HepG2 (cell line): ENCODE data around the gene SYCE3. TPM values are rescaled to one million over a fixed set of nuclear protein-coding genes. Genes with fewer than 3 reads are reported as not detected.

Experiments used
- ATAC-seq: fragments of 200-7000 bp; cut with Tn5 transposase; 3 replicates; pipeline ENCODE4 v1.9.1; 2020; ENCODE audit warnings: mild to moderate bottlenecking, moderate library complexity
- BruUV-seq: library from RNA; stranded (reverse); fragments of 400-500 nt; replicated peaks from 2 replicates; lab custom pipeline; 2021; lab: Mats Ljungman, UMichigan
- CTCF ChIA-PET: fragments of 300-600 bp; formaldehyde crosslinking; extraction: SDS; loops from one replicate; lab custom pipeline; 2021; ENCODE audit warnings: low total read pairs, inconsistent platforms, low intra/inter-chr PET ratio; lab: Yijun Ruan, JAX
- POLR2A ChIA-PET: fragments of 350-600 bp; sonication (Branson Sonifier 250); formaldehyde crosslinking; loops from one replicate; lab custom pipeline; 2020; ENCODE audit warnings: antibody characterized with exemption, inconsistent platforms; lab: Yijun Ruan, JAX
- DNase-seq: peaks from one replicate; pipeline ENCODE4 v3.0.0-alpha.2; 2015; ENCODE audit warnings: low spot score
- FAIRE-seq: peaks from 3 replicates; lab custom pipeline; 2011; peaks lifted over from hg19 to GRCh38; lab: Jason Lieb, UNC
- H2AFZ ChIP-seq: one replicate; pipeline ENCODE4 v1.6.1; 2011; ENCODE audit warnings: low read length, inconsistent platforms
- H3K27ac ChIP-seq: fragments of 300-600 bp; 3 replicates; pipeline ENCODE4 v1.8.0; 2011; ENCODE audit warnings: mixed run types, mild to moderate bottlenecking, mixed read lengths, low read length, inconsistent platforms; ENCODE audit not compliant: insufficient read depth; ENCODE audit errors: extremely low read length
- H3K27me3 ChIP-seq, 2 experiments: fragments of 200-600 bp in 1 of 2; 2 replicates in 1 of 2; 3 replicates in 1 of 2; pipeline versions ENCODE4 v1.6.0 to v1.8.0; 2011; ENCODE audit warnings: low read length in 2 of 2, mild to moderate bottlenecking in 2 of 2, moderate library complexity in 2 of 2, inconsistent platforms in 1 of 2; ENCODE audit not compliant: insufficient read depth in 2 of 2, control insufficient read depth in 1 of 2
- H3K36me3 ChIP-seq, 2 experiments: fragments of 200-600 bp in 1 of 2; replicated peaks in 1 of 2; 2 replicates in 1 of 2; 3 replicates in 1 of 2; pipeline versions ENCODE4 v1.5.1 to v1.8.0; 2011; ENCODE audit warnings: low read length in 2 of 2, inconsistent platforms in 1 of 2; ENCODE audit not compliant: insufficient read depth in 2 of 2, control insufficient read depth in 1 of 2
- H3K4me1 ChIP-seq: 2 replicates; pipeline ENCODE4 v1.5.1; 2012; ENCODE audit warnings: low read length, inconsistent platforms; ENCODE audit not compliant: insufficient read depth
- H3K4me2 ChIP-seq: 2 replicates; pipeline ENCODE4 v1.6.0; 2011; ENCODE audit warnings: low read depth, low read length, inconsistent platforms
- H3K4me3 ChIP-seq, 3 experiments: fragments of 200-600 bp in 1 of 3; sonication (generic), shearing (Covaris generic) in 1 of 3; replicated peaks in 1 of 3; 2 replicates each; pipeline ENCODE4 v1.5.1; 2011 to 2016; ENCODE audit warnings: low read length in 3 of 3, inconsistent platforms in 2 of 3, low read depth in 2 of 3, mild to moderate bottlenecking in 2 of 3, control low read depth in 1 of 3, mixed read lengths in 1 of 3; ENCODE audit not compliant: insufficient read depth in 1 of 3
- H3K79me2 ChIP-seq: one replicate; pipeline ENCODE4 v1.6.1; 2011; ENCODE audit warnings: low read length, inconsistent platforms; ENCODE audit not compliant: insufficient read depth
- H3K9ac ChIP-seq: 2 replicates; pipeline ENCODE4 v1.6.0; 2011; ENCODE audit warnings: mild to moderate bottlenecking, low read depth, low read length, inconsistent platforms; ENCODE audit not compliant: insufficient read depth
- H3K9me3 ChIP-seq: 2 replicates; pipeline ENCODE4 v1.5.1; 2012; ENCODE audit warnings: mild to moderate bottlenecking, low read length
- H4K20me1 ChIP-seq: 2 replicates; pipeline ENCODE4 v1.6.0; 2011; ENCODE audit warnings: inconsistent platforms, mild to moderate bottlenecking, low read length, moderate library complexity; ENCODE audit not compliant: insufficient read depth
- FLYWCH1 ChIP-seq: sonication (generic); formaldehyde crosslinking; IDR thresholded peaks from 2 replicates; pipeline ENCODE4 v1.8.1; 2023; ENCODE audit warnings: mild to moderate bottlenecking, missing genetic modification reagents
- GZF1 ChIP-seq: sonication (generic); formaldehyde crosslinking; IDR thresholded peaks from 2 replicates; pipeline ENCODE4 v1.5.1; 2020; ENCODE audit warnings: mild to moderate bottlenecking, missing genetic modification reagents
- SOX6 ChIP-seq, 2 experiments: fragments of 450-650 bp in 1 of 2; sonication (generic) in 1 of 2; formaldehyde crosslinking in 1 of 2; IDR thresholded peaks; 2 replicates each; pipeline versions ENCODE4 v1.4.0 to v1.6.1; 2017 to 2020; ENCODE audit warnings: antibody characterized with exemption in 1 of 2, mild to moderate bottlenecking in 1 of 2, missing genetic modification reagents in 1 of 2
- ZNF616 ChIP-seq: sonication (generic); formaldehyde crosslinking; IDR thresholded peaks from 2 replicates; pipeline ENCODE4 v1.5.0; 2020; ENCODE audit warnings: low read depth, mild to moderate bottlenecking, missing genetic modification reagents
- WGBS: methylation state at CpG from one replicate; pipeline ENCODE4 v1.1.6; 2017; ENCODE audit warnings: low lambda C conversion rate; 5-methylcytosine and 5-hydroxymethylcytosine counted together
- in situ Hi-C: cut with HindIII; loops from 2 replicates; pipeline ENCODE4 v1.10.0; 2017; ENCODE audit warnings: low pct_unique_long_range_greater_than_20kb; ENCODE audit not compliant: extremely low pct_ligation_motif_present
- intact Hi-C: fragments of 100-400 bp; cut with micrococcal nuclease; formaldehyde crosslinking; loops from one replicate; pipeline ENCODE4 v1.10.0; 2022; ENCODE audit not compliant: unreplicated experiment
- polyA plus RNA-seq, 8 experiments: library from polyadenylated mRNA; depleted of rRNA in 3 of 8; stranded (reverse) in 7 of 8; unstranded in 1 of 8; fragments of >200 nt; fragmentation: Illumina TruSeq in 4 of 8; extraction: Trizol in 4 of 8; gene quantifications; 2 replicates each; pipeline versions ENCODE4 v1.2.1 to v1.2.3, GENCODE V29; 2011 to 2016; ENCODE audit warnings: low read depth in 4 of 8, missing spikeins in 1 of 8, mixed read lengths in 1 of 8; ENCODE audit not compliant: insufficient read depth in 1 of 8
- total RNA-seq, 5 experiments: library from RNA; depleted of rRNA; stranded (reverse); fragments of >200 nt; fragmentation: Illumina TruSeq; extraction: Trizol; gene quantifications; 2 replicates each; pipeline ENCODE4 v1.2.3, GENCODE V29; 2016; ENCODE audit warnings: low read depth in 1 of 5
- TF ChIP-seq, protein P1 (sequence below): IDR thresholded peaks from 2 replicates; pipeline ENCODE4 v1.6.1; 2016

Gene SYCE3
- total and polyA plus RNA-seq, 2 of the 13 experiments (the other 11 are each of a cell fraction or from before 2014, with no cell fraction given) = not detected

GRCh38 chr22:50612168-50612527 lies 49.4 kb upstream of the SYCE3 start (continued):
- no peak for TF ChIP-seq SOX6 (IDR thresholded peaks at IDR 0.05)
- no peak for TF ChIP-seq SOX6 (CRISPR knock-in tag; IDR thresholded peaks at IDR 0.05)
- TF ChIP-seq GZF1 (CRISPR knock-in tag) = no peak
- no peak for TF ChIP-seq ZNF616 (CRISPR knock-in tag)
- TF ChIP-seq, all 625 proteins: peak for 0

- TF ChIP-seq, protein P1, sequence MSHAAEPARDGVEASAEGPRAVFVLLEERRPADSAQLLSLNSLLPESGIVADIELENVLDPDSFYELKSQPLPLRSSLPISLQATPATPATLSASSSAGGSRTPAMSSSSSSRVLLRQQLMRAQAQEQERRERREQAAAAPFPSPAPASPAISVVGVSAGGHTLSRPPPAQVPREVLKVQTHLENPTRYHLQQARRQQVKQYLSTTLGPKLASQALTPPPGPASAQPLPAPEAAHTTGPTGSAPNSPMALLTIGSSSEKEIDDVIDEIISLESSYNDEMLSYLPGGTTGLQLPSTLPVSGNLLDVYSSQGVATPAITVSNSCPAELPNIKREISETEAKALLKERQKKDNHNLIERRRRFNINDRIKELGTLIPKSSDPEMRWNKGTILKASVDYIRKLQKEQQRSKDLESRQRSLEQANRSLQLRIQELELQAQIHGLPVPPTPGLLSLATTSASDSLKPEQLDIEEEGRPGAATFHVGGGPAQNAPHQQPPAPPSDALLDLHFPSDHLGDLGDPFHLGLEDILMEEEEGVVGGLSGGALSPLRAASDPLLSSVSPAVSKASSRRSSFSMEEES = no peak
- TF ChIP-seq FLYWCH1 (CRISPR knock-in tag) = no peak
- TF ChIP-seq, all 625 proteins: peak for 0
- ATAC-seq (no peak), FAIRE-seq (no peak), DNase-seq (no peak)
- no peak overlapping the region for H3K4me3 ChIP-seq
- no peak overlapping the region for H3K27ac ChIP-seq
- H3K9ac ChIP-seq = no peak overlapping the region
- no peaks in the 10 kb centered on the region for H4K20me1 ChIP-seq
- no peaks in the 10 kb centered on the region for H3K79me2 ChIP-seq
- ChIA-PET POLR2A (interaction anchor here (1.6 kb wide), 1 partner anchor 29 kb away, joined by 4 read pairs; the partner anchor contains the start of gene CHKB), CTCF (no interaction called here)
- H3K27me3 ChIP-seq = peaks cover 0 to 6% of the 10 kb centered on the region in 2 experiments; a peak in 2 of 5 replicates
- in situ Hi-C loops (loop anchor here (5.0 kb wide), 1 partner anchor 34 kb away; the partner anchor contains the start of gene CPT1B), intact Hi-C loops (no loop called here)
- H3K36me3 ChIP-seq = no peaks in the 10 kb centered on the region
- H2AFZ ChIP-seq = no peak overlapping the region
- no peak overlapping the region for H3K4me2 ChIP-seq
- H3K4me1 ChIP-seq = peaks cover 22% of the 10 kb centered on the region
- H3K9me3 ChIP-seq = no peaks in the 10 kb centered on the region
- 72% methylated on average over 13 of the region's 26 CpGs for WGBS
- no TSS peak for BruUV-seq
Observed at GRCh38 chr22:50611341-50612060, 48.8 kb upstream of the SYCE3 start.
